ENCODE results near the gene BMPR1B. TPM values are rescaled to one million over a fixed set of nuclear protein-coding genes. Genes with fewer than 3 reads are reported as not detected.

Gene BMPR1B
- total RNA-seq, 1 experiment from 2014 or later: not detected

DNA sequence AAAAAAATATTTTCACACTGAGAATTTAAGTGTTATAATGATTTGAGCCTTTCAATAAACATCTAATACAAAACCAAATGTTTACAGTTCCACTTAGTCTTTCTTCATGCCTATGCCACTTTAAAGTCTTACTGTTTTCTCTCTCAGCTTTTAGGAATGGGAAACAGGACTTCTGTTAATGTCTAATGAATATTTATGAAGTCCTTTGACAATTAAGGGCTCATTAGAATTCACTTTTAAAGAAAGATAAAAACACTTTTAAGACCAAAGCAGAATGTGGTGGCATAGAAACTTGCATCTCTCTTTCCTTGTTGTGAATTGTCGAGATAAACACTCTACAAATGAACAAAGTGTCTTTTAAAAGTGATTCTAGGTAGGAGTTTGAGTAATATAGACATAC is 315.9 kb downstream of the BMPR1B start:
- no peaks in the 10 kb centered on the region for H4K20me1 ChIP-seq (ENCODE audit: insufficient read depth)
- H3K4me2 ChIP-seq (ENCODE audit: low read length): no peak overlapping the region
- no peak overlapping the region for H3K27ac ChIP-seq (ENCODE audit: low read depth, low read length)
- no peaks in the 10 kb centered on the region for H3K79me2 ChIP-seq (ENCODE audit: insufficient read depth, low read length)
- H3K9me3 ChIP-seq (ENCODE audit: control insufficient read depth in 1 of 2, insufficient read depth in 1 of 2, low read depth in 1 of 2, low read length in 2 of 2): no peaks in the 10 kb centered on the region
- no peaks in the 10 kb centered on the region for H3K36me3 ChIP-seq (ENCODE audit: control insufficient read depth in 1 of 2, insufficient read depth in 2 of 2, low read length in 2 of 2)
- ChIA-PET CTCF (no interaction called here), POLR2A (no interaction called here), RAD21 (ENCODE audit: low non-redundant PET in 1 of 2, low total read pairs in 2 of 2, uncharacterized antibody in 2 of 2, unreplicated experiment in 2 of 2) (no interaction called here)
- H3K9me2 ChIP-seq (ENCODE audit: insufficient read depth): no peaks in the 10 kb centered on the region
- H3K27me3 ChIP-seq (ENCODE audit: insufficient read depth, low read length): no peaks in the 10 kb centered on the region
- intact Hi-C loops (cut with micrococcal nuclease): no loop called here
- no peaks in the 10 kb centered on the region for H3K4me1 ChIP-seq (ENCODE audit: control insufficient read depth in 1 of 2, insufficient read depth in 2 of 2, low read length in 2 of 2)
- no peak overlapping the region for H3K9ac ChIP-seq (ENCODE audit: low read length)
- TF ChIP-seq ZNF274 (IDR thresholded peaks at IDR 0.05; ENCODE audit: low read depth, low read length): no peak
- no peak for TF ChIP-seq CEBPB (IDR thresholded peaks at IDR 0.05; ENCODE audit: low read depth)
- no peak for TF ChIP-seq RAD21 (IDR thresholded peaks at IDR 0.05; ENCODE audit: low read depth)
- TF ChIP-seq EZH2 (IDR thresholded peaks at IDR 0.05): no peak
- TF ChIP-seq TCF7L2 (IDR thresholded peaks at IDR 0.05; ENCODE audit: borderline replicate concordance, extremely low read depth, insufficient read depth, insufficient read length): no peak
- TF ChIP-seq, protein P1, sequence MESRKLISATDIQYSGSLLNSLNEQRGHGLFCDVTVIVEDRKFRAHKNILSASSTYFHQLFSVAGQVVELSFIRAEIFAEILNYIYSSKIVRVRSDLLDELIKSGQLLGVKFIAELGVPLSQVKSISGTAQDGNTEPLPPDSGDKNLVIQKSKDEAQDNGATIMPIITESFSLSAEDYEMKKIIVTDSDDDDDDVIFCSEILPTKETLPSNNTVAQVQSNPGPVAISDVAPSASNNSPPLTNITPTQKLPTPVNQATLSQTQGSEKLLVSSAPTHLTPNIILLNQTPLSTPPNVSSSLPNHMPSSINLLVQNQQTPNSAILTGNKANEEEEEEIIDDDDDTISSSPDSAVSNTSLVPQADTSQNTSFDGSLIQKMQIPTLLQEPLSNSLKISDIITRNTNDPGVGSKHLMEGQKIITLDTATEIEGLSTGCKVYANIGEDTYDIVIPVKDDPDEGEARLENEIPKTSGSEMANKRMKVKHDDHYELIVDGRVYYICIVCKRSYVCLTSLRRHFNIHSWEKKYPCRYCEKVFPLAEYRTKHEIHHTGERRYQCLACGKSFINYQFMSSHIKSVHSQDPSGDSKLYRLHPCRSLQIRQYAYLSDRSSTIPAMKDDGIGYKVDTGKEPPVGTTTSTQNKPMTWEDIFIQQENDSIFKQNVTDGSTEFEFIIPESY (IDR thresholded peaks at IDR 0.05; ENCODE audit: extremely low read depth, insufficient replicate concordance, low read length): no peak
- TF ChIP-seq POLR2AphosphoS5 (IDR thresholded peaks at IDR 0.05; ENCODE audit: low read depth, low read length): no peak
- no peak for ATAC-seq
- no TSS peak for BruUV-seq (replicated peaks)
- no peak for DNase-seq (ENCODE audit: low read depth, low spot score)
- H3K4me3 ChIP-seq (replicated peaks in 1 of 2; ENCODE audit: low read depth in 1 of 2, low read length in 2 of 2): no peak overlapping the region
- no peak overlapping the region for H2AFZ ChIP-seq (ENCODE audit: low read depth, low read length, poor library complexity, severe bottlenecking)

DNA sequence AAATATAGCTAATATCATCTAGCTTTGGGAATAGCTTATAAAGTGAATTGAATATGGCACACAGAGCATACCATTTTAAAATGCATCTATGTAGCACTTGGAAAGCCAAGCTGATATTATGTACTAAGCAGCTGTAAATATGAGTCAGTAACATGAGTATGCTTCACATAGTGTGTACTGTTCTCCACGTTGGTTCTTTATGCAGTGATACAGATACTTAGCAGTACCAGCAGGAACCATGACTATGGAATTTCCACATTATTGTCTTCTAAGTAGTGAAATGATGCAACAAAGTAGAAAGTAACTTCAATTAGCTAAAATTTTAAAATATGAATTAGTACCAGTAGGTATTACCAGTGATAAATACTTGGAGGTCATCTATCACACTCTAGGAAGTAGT is 320.1 kb downstream of the BMPR1B start:
- H3K36me3 ChIP-seq (ENCODE audit: control insufficient read depth in 1 of 2, insufficient read depth in 2 of 2, low read length in 2 of 2): no peaks in the 10 kb centered on the region
- H4K20me1 ChIP-seq (ENCODE audit: insufficient read depth): no peaks in the 10 kb centered on the region
- DNase-seq (ENCODE audit: low read depth, low spot score): no peak
- no peaks in the 10 kb centered on the region for H3K79me2 ChIP-seq (ENCODE audit: insufficient read depth, low read length)
- ChIA-PET POLR2A (no interaction called here), RAD21 (ENCODE audit: low non-redundant PET in 1 of 2, low total read pairs in 2 of 2, uncharacterized antibody in 2 of 2, unreplicated experiment in 2 of 2) (no interaction called here), CTCF (no interaction called here)
- TF ChIP-seq, protein P2, sequence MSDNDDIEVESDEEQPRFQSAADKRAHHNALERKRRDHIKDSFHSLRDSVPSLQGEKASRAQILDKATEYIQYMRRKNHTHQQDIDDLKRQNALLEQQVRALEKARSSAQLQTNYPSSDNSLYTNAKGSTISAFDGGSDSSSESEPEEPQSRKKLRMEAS (IDR thresholded peaks at IDR 0.05): no peak
- TF ChIP-seq POLR2A (IDR thresholded peaks at IDR 0.05; ENCODE audit: borderline replicate concordance, extremely low read depth, insufficient read depth, insufficient read length) (no peak), SRF (IDR thresholded peaks at IDR 0.05; ENCODE audit: low read depth) (no peak), EZH2 (IDR thresholded peaks at IDR 0.05) (no peak), TCF7L2 (IDR thresholded peaks at IDR 0.05; ENCODE audit: borderline replicate concordance, extremely low read depth, insufficient read depth, insufficient read length) (no peak), EGR1 (IDR thresholded peaks at IDR 0.05; ENCODE audit: low read depth) (no peak), FOSL1 (IDR thresholded peaks at IDR 0.05; ENCODE audit: low read depth) (no peak), EZH2phosphoT487 (IDR thresholded peaks at IDR 0.05; ENCODE audit: borderline replicate concordance) (no peak), RAD21 (IDR thresholded peaks at IDR 0.05; ENCODE audit: low read depth) (no peak), ZNF274 (IDR thresholded peaks at IDR 0.05; ENCODE audit: low read depth, low read length) (no peak), SP1 (IDR thresholded peaks at IDR 0.05; ENCODE audit: low read depth) (no peak)
- TF ChIP-seq, protein P3, sequence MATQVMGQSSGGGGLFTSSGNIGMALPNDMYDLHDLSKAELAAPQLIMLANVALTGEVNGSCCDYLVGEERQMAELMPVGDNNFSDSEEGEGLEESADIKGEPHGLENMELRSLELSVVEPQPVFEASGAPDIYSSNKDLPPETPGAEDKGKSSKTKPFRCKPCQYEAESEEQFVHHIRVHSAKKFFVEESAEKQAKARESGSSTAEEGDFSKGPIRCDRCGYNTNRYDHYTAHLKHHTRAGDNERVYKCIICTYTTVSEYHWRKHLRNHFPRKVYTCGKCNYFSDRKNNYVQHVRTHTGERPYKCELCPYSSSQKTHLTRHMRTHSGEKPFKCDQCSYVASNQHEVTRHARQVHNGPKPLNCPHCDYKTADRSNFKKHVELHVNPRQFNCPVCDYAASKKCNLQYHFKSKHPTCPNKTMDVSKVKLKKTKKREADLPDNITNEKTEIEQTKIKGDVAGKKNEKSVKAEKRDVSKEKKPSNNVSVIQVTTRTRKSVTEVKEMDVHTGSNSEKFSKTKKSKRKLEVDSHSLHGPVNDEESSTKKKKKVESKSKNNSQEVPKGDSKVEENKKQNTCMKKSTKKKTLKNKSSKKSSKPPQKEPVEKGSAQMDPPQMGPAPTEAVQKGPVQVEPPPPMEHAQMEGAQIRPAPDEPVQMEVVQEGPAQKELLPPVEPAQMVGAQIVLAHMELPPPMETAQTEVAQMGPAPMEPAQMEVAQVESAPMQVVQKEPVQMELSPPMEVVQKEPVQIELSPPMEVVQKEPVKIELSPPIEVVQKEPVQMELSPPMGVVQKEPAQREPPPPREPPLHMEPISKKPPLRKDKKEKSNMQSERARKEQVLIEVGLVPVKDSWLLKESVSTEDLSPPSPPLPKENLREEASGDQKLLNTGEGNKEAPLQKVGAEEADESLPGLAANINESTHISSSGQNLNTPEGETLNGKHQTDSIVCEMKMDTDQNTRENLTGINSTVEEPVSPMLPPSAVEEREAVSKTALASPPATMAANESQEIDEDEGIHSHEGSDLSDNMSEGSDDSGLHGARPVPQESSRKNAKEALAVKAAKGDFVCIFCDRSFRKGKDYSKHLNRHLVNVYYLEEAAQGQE (IDR thresholded peaks at IDR 0.05; ENCODE audit: low read depth): no peak
- TF ChIP-seq, protein P4, sequence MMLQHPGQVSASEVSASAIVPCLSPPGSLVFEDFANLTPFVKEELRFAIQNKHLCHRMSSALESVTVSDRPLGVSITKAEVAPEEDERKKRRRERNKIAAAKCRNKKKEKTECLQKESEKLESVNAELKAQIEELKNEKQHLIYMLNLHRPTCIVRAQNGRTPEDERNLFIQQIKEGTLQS (IDR thresholded peaks at IDR 0.05): no peak
- no peaks in the 10 kb centered on the region for H3K27me3 ChIP-seq (ENCODE audit: insufficient read depth, low read length)
- no peak overlapping the region for H3K4me2 ChIP-seq (ENCODE audit: low read length)
- BruUV-seq (replicated peaks): no TSS peak
- intact Hi-C loops (cut with micrococcal nuclease): no loop called here
- H3K27ac ChIP-seq (ENCODE audit: low read depth, low read length): no peak overlapping the region
- H3K9me3 ChIP-seq (ENCODE audit: control insufficient read depth in 1 of 2, insufficient read depth in 1 of 2, low read depth in 1 of 2, low read length in 2 of 2): no peaks in the 10 kb centered on the region
- no peak overlapping the region for H2AFZ ChIP-seq (ENCODE audit: low read depth, low read length, poor library complexity, severe bottlenecking)
- ATAC-seq: no peak
- no peaks in the 10 kb centered on the region for H3K4me1 ChIP-seq (ENCODE audit: control insufficient read depth in 1 of 2, insufficient read depth in 2 of 2, low read length in 2 of 2)
- no peak overlapping the region for H3K4me3 ChIP-seq (replicated peaks in 1 of 2; ENCODE audit: low read depth in 1 of 2, low read length in 2 of 2)
- H3K9ac ChIP-seq (ENCODE audit: low read length): no peak overlapping the region
- no peaks in the 10 kb centered on the region for H3K9me2 ChIP-seq (ENCODE audit: insufficient read depth)

Data from HCT116 (cell line).